Activated T-cell treated with anti-CD3 and anti-CD28 coated beads, Interleukin-2, amount 50 U/mL, for 24 hours (primary cell): ENCODE data around the gene AKAP14.
"Not testable (repeated sequence)": the region's sequence is repeated elsewhere in the genome, so short reads cannot be mapped to it uniquely, and the experiment has no call there.

Source experiments
- DNase-seq: peaks from one replicate; pipeline ENCODE4 v3.0.0-alpha.2; 2020
- H3K27ac Mint-ChIP-seq: 2 replicates; pipeline ENCODE4 v1.8.0; 2020; ENCODE audit warnings: mild to moderate bottlenecking, mixed read lengths
- H3K27me3 Mint-ChIP-seq: 2 replicates; pipeline ENCODE4 v1.8.0; 2020; ENCODE audit warnings: mixed read lengths
- H3K36me3 Mint-ChIP-seq: 2 replicates; pipeline ENCODE4 v1.8.0; 2020; ENCODE audit warnings: low read depth, mixed read lengths
- H3K4me1 Mint-ChIP-seq: 2 replicates; pipeline ENCODE4 v1.8.0; 2020; ENCODE audit warnings: low read depth, mixed read lengths
- H3K4me3 Mint-ChIP-seq: 2 replicates; pipeline ENCODE4 v1.8.0; 2020; ENCODE audit warnings: mild to moderate bottlenecking, moderate library complexity, mixed read lengths
- H3K9me3 Mint-ChIP-seq: 2 replicates; pipeline ENCODE4 v1.8.0; 2020; ENCODE audit warnings: mixed read lengths

The AKAP14 gene

DNA sequence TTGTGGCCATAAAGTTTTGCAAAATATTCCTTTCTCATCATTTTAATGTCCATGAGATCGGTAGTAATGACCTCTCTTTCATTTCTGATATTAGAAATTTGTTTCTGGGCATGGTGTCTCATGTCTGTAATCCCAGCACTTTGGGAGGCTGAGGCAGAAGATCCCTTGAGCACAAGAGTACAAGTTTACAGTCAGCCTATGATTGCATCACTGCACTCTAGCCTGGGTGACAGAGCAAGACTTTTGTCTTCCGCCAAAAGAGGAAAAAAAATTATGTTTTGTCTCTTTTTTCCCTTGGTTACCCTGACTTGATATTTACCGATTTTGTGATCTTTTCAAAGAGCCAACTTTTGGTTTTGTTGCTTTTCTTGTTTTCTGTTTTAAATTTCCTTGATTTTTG, 58.7 kb downstream of the AKAP14 start:
- Mint-ChIP-seq H3K9me3 (no peaks in the 10 kb centered on the region), H3K36me3 (no peaks in the 10 kb centered on the region), H3K27ac (no peak overlapping the region), H3K4me1 (peaks cover 10% of the 10 kb centered on the region), H3K27me3 (peaks cover 48% of the 10 kb centered on the region), H3K4me3 (no peak overlapping the region)
- no peak for DNase-seq

DNA sequence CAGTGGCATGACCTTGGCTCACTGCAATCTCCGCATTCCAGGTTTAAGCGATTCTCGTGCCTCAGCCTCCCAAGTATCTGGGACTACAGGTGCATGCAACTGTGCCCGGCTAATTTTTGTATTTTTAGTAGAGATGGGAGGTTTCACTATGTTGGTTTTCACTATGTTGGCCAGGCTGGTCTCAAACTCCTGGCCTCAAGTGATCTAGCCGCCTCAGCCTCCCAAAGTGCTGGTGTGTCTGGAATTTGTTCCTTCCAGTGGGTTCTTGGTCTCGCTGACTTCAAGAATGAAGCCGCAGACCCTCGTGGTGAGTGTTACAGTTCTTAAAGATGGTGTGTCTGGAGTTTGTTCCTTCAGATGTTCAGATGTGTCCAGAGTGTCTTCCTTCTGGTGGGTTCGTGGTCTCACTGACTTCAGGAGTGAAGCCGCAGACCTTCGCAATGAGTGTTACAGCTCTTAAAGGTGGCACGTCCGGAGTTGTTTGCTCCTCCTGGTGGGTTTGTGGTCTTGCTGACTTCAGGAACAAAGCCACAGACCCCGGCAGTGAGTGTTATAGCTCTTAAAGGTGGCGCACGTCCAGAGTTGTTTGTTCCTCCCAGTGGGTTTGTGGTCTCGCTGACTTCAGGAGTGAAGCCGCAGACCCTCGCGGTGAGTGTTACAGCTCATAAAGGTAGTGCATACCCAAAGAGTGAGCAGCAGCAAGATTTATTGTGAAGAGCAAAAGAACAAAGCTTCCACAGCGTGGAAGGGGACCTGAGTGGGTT, 60.3 kb downstream of the AKAP14 start:
- H3K4me1 Mint-ChIP-seq: peaks cover 10% of the 10 kb centered on the region
- H3K27me3 Mint-ChIP-seq: peaks cover 61% of the 10 kb centered on the region
- H3K4me3 Mint-ChIP-seq, H3K9me3 Mint-ChIP-seq, H3K36me3 Mint-ChIP-seq: not testable (repeated sequence)
- DNase-seq: peak; percentile 42
- H3K27ac Mint-ChIP-seq: peak overlapping the region; percentile 46

GRCh38 chrX:119960625-119961024, 64.9 kb downstream of the AKAP14 start:
- DNase-seq: no peak
- Mint-ChIP-seq H3K27me3 (peaks cover 59% of the 10 kb centered on the region), H3K4me1 (peaks cover 9% of the 10 kb centered on the region), H3K36me3 (no peaks in the 10 kb centered on the region), H3K27ac (no peak overlapping the region), H3K4me3 (no peak overlapping the region), H3K9me3 (no peaks in the 10 kb centered on the region)

DNA sequence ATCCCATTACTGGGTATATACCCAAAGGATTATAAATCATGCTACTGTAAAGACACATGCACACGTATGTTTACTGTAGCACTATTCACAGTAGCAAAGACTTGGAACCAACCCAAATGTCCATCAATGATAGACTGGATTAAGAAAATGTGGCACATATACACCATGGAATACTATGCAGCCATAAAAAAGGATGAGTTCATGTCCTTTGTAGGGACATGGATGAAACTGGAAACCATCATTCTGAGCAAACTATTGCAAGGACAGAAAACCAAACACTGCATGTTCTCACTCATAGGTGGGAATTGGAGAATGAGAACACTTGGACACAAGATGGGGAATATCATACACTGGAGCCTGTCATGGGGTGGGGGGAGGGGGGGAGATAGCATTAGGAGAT, 71.1 kb downstream of the AKAP14 start:
- not testable (repeated sequence) for H3K27ac Mint-ChIP-seq, H3K9me3 Mint-ChIP-seq, H3K4me3 Mint-ChIP-seq, H3K36me3 Mint-ChIP-seq, H3K4me1 Mint-ChIP-seq, DNase-seq
- H3K27me3 Mint-ChIP-seq: peaks cover 27% of the 10 kb centered on the region
